GM19468 (cell line): ENCODE results near the gene TLR7.

ENCODE experiments used
- ATAC-seq: cut with Tn5 transposase; IDR thresholded peaks from one replicate; pipeline ENCODE4 v1.9.1; 2021; ENCODE audit warnings: mild to moderate bottlenecking, moderate library complexity, moderate number of reproducible peaks; ENCODE audit not compliant: unreplicated experiment; ENCODE audit errors: extremely low read depth

Gene TLR7

DNA sequence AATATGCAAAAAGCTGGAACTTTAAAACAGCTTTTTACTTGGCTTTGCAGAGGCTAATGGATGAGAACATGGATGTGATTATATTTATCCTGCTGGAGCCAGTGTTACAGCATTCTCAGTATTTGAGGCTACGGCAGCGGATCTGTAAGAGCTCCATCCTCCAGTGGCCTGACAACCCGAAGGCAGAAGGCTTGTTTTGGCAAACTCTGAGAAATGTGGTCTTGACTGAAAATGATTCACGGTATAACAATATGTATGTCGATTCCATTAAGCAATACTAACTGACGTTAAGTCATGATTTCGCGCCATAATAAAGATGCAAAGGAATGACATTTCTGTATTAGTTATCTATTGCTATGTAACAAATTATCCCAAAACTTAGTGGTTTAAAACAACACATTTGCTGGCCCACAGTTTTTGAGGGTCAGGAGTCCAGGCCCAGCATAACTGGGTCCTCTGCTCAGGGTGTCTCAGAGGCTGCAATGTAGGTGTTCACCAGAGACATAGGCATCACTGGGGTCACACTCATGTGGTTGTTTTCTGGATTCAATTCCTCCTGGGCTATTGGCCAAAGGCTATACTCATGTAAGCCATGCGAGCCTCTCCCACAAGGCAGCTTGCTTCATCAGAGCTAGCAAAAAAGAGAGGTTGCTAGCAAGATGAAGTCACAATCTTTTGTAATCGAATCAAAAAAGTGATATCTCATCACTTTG, 55.2 kb downstream of the TLR7 start:
- no peak for ATAC-seq

DNA sequence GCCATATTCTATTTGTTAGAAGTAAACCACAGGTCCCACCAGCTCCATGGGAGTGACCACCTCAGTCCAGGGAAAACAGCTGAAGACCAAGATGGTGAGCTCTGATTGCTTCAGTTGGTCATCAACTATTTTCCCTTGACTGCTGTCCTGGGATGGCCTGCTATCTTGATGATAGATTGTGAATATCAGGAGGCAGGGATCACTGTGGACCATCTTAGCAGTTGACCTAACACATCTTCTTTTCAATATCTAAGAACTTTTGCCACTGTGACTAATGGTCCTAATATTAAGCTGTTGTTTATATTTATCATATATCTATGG, 55.7 kb downstream of the TLR7 start:
- no peak for ATAC-seq

DNA sequence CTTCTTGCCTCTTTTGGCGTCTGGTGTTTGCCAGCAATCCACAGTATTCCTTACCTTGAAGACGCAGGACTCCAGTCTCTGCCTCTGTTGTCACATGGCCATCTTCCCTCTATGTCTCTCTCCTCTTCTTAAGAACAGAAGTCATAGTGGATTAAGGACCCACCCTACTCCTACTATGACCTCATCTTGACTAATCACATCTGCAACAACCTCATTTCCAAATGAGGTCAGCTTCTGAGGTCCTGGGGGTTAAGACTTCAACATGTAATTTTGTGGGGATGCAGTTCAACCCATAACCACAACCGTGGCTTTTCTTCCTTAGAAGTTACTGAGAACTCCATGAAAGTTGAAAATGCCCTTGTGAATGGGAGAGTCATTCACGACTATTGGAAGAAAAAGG, 62.8 kb downstream of the TLR7 start:
- ATAC-seq, result no peak

DNA sequence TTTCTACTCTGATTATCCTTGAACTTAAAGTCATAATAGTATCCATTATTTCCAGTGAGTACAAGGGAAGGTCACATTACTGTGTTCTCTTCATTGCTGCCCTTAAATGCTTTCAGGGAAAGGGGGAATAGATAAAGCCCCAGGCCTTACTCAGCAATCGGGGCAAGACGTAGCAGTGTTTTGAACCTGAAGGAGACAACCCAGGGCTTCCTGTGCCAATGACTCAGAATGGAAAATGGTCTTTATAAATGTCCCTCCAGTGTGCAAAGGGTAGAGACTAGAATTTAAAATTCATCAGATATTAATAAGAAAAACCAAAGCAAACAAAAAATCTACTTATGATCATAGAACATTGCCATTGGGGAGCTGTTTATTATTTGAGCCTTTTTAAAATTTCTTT, 63.3 kb downstream of the TLR7 start:
- ATAC-seq, result no peak

DNA sequence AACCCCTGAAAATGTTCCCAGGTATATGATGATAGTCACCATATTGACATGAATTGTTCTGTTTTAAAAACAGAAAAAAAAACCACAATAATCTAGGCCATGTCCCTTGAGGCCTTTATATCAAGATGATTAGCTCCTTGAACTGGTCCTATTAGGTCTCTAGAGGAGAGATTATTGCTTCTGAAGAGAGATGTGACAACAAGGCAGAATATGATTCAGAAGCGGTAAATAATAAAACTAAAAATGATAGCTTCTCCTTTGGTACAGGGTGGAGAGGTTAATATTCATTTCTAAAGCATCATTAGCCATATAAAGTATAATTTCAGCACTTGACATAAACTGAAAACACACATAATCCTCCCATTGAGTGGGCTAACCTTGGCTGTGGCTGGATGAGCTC, 65.4 kb downstream of the TLR7 start:
- no peak for ATAC-seq

DNA sequence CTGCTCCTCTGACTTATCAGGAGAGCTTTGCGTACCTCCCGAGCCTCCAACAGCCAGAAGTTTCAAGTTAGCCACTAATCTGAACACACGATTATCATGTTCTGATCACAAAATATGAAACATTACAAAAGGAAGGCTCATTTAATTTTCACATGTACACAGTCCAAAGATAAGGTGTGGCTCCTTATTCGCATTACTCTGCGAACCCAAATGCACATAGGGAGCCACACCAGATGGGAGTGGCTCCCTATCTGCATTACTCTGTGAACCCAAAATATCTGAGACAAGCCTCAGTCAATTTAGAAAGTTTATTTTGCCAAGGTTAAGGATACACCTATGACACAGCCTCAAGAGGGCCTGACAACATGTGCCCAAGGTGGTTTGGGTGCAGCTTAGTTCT, 68.0 kb downstream of the TLR7 start:
- ATAC-seq, result no peak

DNA sequence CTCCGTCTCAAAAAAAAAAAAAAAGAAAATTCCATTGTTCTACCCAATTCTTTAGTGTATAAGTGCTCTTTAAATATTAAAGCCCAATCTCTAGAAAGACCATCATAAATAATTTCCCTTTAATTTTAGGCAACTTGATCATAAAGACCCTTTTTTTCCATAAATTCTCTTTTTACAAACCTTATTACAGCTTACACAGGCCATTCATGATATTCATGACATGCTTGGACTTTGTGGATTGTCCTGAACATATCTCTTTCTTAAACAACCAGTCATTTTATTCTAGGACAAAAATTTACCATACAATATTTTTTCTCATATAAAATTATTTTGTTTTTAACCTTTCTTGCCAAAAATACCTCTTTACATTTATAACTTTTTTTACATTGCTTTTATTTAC, 70.1 kb downstream of the TLR7 start:
- no peak for ATAC-seq
